ENCODE measurements around the gene PCBP3.

DNA sequence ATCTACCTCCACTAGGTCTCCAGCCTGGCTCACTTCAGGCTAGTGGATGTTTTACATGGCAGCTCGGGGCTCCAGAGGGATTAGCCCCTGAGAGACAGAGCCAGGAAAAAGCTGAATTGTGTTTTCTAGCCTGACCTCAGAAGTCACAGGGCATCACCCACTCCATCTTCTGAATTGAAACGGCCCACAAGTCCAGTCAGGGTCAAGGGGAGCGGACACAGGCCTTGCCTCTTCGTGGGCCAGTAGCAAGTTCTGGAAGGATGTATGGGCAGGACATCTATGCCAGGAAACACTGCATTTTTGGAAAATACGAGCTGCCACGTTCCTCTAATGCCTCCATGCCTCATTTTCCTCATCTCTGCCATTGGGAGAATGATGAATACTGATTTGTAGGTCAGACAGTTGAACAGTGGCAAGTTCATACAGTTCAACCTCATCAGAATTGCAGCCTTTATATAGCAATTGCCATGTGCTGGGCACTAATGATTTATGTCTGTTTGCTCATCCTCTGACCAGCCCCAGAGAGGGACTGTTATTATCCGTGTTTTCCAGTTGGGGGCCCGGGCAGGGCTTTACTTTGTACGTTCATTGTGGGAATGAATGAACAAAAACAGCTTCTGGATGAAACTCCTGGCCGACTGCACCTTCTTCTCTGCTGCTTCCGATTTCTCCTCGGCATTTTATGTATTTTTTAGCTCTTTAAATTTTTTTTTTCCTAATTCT, 23.2 kb upstream of the PCBP3 start:
- TF ChIP-seq, protein P1, sequence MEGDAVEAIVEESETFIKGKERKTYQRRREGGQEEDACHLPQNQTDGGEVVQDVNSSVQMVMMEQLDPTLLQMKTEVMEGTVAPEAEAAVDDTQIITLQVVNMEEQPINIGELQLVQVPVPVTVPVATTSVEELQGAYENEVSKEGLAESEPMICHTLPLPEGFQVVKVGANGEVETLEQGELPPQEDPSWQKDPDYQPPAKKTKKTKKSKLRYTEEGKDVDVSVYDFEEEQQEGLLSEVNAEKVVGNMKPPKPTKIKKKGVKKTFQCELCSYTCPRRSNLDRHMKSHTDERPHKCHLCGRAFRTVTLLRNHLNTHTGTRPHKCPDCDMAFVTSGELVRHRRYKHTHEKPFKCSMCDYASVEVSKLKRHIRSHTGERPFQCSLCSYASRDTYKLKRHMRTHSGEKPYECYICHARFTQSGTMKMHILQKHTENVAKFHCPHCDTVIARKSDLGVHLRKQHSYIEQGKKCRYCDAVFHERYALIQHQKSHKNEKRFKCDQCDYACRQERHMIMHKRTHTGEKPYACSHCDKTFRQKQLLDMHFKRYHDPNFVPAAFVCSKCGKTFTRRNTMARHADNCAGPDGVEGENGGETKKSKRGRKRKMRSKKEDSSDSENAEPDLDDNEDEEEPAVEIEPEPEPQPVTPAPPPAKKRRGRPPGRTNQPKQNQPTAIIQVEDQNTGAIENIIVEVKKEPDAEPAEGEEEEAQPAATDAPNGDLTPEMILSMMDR (IDR thresholded peaks at IDR 0.05; ENCODE audit: low read depth, low read length, missing input control): no peak
- TF ChIP-seq GABPA (IDR thresholded peaks at IDR 0.05 in 1 of 2, conservative IDR thresholded peaks at IDR 0.05 in 1 of 2) (no peak), HNF4A (conservative IDR thresholded peaks at IDR 0.05) (no peak), TAF1 (conservative IDR thresholded peaks at IDR 0.05) (no peak), YY1 (IDR thresholded peaks at IDR 0.05) (no peak), NR2F2 (IDR thresholded peaks at IDR 0.05) (no peak), FOXA1 (IDR thresholded peaks at IDR 0.05) (no peak), RXRA (IDR thresholded peaks at IDR 0.05) (no peak), RAD21 (IDR thresholded peaks at IDR 0.05) (no peak)
- TF ChIP-seq, protein P2, sequence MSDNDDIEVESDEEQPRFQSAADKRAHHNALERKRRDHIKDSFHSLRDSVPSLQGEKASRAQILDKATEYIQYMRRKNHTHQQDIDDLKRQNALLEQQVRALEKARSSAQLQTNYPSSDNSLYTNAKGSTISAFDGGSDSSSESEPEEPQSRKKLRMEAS (IDR thresholded peaks at IDR 0.05): no peak
- TF ChIP-seq, protein P3, sequence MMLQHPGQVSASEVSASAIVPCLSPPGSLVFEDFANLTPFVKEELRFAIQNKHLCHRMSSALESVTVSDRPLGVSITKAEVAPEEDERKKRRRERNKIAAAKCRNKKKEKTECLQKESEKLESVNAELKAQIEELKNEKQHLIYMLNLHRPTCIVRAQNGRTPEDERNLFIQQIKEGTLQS (IDR thresholded peaks at IDR 0.05): no peak
- TF ChIP-seq, protein P4, sequence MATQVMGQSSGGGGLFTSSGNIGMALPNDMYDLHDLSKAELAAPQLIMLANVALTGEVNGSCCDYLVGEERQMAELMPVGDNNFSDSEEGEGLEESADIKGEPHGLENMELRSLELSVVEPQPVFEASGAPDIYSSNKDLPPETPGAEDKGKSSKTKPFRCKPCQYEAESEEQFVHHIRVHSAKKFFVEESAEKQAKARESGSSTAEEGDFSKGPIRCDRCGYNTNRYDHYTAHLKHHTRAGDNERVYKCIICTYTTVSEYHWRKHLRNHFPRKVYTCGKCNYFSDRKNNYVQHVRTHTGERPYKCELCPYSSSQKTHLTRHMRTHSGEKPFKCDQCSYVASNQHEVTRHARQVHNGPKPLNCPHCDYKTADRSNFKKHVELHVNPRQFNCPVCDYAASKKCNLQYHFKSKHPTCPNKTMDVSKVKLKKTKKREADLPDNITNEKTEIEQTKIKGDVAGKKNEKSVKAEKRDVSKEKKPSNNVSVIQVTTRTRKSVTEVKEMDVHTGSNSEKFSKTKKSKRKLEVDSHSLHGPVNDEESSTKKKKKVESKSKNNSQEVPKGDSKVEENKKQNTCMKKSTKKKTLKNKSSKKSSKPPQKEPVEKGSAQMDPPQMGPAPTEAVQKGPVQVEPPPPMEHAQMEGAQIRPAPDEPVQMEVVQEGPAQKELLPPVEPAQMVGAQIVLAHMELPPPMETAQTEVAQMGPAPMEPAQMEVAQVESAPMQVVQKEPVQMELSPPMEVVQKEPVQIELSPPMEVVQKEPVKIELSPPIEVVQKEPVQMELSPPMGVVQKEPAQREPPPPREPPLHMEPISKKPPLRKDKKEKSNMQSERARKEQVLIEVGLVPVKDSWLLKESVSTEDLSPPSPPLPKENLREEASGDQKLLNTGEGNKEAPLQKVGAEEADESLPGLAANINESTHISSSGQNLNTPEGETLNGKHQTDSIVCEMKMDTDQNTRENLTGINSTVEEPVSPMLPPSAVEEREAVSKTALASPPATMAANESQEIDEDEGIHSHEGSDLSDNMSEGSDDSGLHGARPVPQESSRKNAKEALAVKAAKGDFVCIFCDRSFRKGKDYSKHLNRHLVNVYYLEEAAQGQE (IDR thresholded peaks at IDR 0.05): no peak
